Measurements from ENCODE around the gene OR1D5.
"Not testable (repeated sequence)": the region's sequence is repeated elsewhere in the genome, so short reads cannot be mapped to it uniquely, and the experiment has no call there.

DNA sequence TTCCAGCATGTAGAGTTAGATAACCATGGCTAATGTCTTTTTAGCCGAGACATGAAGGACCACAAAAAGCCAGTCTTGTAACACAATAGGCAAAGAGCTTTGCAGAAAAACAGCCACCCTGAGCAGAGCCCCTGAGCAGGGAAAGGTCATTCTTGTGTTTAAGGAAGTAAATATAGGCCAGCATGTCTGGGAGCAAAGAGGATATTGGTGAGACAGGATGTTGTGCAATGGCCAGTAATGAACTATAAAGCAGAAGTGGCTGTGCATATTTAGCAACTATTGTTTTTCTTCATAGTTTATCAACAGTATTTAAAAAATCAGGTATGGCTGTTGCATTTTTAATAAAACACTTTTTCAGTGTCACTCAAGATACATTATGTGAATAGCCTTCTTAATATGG lies 1.8 kb upstream of the OR1D5 start:
- TF ChIP-seq, protein P1, sequence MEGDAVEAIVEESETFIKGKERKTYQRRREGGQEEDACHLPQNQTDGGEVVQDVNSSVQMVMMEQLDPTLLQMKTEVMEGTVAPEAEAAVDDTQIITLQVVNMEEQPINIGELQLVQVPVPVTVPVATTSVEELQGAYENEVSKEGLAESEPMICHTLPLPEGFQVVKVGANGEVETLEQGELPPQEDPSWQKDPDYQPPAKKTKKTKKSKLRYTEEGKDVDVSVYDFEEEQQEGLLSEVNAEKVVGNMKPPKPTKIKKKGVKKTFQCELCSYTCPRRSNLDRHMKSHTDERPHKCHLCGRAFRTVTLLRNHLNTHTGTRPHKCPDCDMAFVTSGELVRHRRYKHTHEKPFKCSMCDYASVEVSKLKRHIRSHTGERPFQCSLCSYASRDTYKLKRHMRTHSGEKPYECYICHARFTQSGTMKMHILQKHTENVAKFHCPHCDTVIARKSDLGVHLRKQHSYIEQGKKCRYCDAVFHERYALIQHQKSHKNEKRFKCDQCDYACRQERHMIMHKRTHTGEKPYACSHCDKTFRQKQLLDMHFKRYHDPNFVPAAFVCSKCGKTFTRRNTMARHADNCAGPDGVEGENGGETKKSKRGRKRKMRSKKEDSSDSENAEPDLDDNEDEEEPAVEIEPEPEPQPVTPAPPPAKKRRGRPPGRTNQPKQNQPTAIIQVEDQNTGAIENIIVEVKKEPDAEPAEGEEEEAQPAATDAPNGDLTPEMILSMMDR (conservative IDR thresholded peaks at IDR 0.05; ENCODE audit: low read length), result not testable (repeated sequence)
- not testable (repeated sequence) for TF ChIP-seq EZH2phosphoT487 (IDR thresholded peaks at IDR 0.05; ENCODE audit: borderline replicate concordance)

Measured in Loucy (cell line).